GM18526 (cell line): ENCODE results near the gene CD74.

Experiments used
- POLR2A ChIP-seq: IDR thresholded peaks from 3 replicates; pipeline ENCODE4 v1.6.1; 2011; ENCODE audit not compliant: insufficient read length; ENCODE audit errors: extremely low read depth

Gene CD74

DNA sequence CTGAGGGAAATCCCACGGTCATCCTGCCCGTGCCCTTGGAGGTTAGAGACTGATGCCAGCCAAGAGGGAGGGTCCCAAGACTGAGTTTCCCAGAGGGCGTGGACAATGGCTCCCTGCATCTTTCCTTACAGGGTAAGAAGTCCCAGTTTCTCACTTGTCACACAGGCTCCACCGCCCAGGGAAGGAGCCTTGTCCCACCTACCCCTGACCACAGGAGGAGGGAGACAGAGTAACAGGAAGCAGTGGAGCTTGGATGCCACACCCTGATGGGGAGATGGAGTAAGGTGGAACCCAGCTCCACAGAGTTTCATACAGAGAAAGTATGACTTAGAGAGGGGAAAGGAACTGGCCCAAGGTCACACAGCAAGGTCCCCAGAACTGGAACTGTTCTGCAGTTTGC, 9.4 kb upstream of the CD74 start:
- no peak for TF ChIP-seq POLR2A

DNA sequence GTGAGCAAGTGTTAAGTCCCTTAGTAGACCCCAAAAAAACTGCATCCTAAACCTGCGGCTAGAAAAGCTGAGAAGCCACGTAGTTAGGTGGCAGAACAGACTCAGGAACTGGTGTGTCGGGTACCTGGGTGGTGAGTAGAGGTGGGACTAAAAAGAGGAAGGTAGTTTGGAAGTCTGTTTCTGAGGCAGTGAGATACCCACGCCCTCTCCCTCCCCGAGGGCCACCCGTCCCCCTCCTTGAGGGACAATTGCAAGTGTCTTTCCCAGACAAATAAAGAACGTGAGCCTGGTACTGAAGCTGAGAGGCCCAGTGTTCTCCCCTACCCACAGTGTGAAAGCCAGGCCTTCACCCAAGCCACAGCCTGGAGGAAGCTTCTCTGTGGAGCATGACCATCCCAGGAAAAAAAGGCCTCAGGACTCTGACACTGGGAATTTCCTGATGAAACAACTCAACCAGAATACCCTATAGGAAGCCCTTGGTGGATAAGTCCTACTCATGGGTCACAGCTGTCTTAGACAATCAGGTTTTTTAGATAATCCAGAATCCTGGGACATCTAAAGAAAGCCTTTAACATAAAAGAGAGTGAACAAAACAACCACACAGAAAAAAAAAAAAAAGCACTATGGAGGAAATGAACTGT, 7.0 kb upstream of the CD74 start:
- no peak for TF ChIP-seq POLR2A

DNA sequence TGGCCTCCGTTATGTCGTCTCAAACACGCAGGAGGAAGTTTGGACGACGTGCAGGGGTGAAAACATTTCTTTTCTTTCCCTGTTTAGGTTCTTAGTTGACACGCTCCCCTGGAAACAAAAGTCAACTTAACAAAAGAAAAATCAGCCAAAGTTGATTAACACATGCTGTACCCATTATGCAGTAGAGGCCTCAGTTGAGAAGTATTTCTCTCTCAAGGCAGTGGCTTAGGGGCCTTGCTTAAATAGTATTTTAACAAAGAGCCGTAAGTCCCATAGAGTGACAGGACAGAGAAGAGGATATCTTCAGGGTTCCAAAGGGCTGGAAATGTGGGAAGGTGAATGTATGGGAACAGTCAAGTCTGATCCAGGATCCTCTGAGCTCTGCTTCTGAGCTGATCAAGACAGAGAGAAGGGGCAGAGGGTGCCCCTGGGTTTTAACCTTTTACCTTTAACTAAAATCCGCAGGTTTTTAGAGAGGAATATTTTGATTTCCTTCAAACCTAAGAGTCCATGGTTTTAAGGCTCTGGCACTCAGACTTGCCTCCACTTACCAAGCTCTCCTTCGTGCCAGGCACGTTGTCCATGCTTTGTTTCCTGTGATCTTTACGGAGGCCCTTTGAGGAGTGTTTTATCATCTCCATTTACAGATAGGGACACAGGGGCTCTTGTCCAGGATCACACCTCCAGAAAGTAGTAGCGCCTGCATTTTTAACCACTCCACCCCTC, 629 bp upstream of the CD74 start:
- no peak for TF ChIP-seq POLR2A

GRCh38 chr5:150411245-150411979, 1.3 kb downstream of the CD74 start:
- TF ChIP-seq POLR2A: peak; percentile 46

GRCh38 chr5:150410524-150411244, 2.0 kb downstream of the CD74 start:
- no peak for TF ChIP-seq POLR2A

DNA sequence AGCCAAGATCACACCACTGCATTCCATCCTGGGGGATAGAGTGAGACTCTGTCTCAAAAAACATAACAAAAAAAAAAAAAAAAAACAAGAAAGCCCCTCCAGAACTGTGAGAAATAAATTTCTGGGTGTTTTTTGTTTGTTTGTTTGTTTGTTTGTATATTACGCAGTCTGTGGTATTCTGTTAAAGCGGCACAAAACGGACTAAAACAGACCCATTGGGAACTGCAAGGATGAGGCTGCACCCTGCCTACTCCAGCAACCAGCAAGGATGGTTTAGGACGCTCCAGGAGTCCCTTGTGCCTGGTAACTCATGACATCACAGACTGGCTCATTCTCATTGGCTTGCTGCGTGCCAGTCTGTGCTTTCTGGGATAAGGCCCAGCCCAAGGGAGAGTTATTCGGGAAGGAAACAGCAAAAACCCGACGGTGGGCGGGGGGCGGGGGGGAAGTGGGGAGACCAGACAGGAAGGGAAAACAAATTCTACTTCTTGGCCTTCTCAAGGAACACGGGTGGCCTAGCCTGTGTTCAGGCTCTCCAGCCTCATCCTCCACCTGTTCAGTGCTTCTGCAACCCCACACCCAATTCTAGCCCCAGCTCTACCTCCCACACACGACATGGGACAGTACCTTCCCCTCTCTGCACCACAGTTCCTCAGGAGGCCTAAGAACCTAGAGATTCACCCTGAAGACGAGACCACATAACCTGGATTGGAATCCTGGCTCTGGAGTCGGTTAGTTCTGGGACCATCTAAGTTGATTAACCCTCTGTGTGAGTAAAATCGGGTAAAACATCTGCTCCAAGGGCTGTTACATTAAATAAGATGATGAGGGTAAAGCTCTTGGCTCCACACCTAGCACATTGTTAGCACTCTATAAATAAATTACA, 2.8 kb downstream of the CD74 start:
- TF ChIP-seq POLR2A: peak; percentile 66

DNA sequence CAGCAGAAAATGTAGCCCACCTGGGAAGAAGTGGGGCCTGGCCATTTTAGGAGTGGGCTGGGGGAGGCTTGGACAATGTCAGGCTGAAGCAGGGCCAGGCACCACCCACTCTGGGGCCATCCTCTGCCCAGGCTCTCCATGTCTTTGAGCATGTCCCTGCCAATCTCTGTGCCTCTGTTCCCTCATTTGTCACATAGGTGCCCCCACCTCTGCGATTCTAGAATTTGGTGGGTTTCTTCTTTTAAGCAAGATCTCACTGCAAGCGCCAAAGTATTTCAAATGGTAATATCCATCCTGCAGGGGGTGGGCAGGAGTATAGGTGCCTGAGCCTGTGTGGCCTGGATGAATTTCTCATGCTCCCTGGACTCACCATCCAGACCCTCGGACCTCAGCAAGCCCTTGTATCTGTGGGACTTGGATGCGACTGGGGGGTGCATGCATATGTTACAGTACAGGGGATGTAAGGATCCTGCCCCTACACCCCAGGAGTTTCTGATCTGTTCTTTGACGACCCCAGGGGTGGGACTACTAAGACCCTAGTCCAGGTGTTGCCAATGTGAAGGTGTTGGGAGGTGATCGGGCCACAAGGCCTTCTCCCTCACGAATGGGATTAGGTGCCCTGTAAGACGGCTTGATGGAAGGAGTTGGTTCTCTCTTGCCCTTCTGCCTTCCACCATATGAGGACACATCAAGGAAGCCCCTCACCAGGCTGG, 4.3 kb downstream of the CD74 start:
- peak; percentile 36 for TF ChIP-seq POLR2A

- peak; percentile 52 for TF ChIP-seq POLR2A
These were observed 5.5 kb downstream of the CD74 start for GRCh38 chr5:150407096-150407720.

- no peak for TF ChIP-seq POLR2A
These were observed 6.0 kb downstream of the CD74 start for GRCh38 chr5:150406723-150407095.

- TF ChIP-seq POLR2A: peak; percentile 23
These were observed 6.5 kb downstream of the CD74 start for GRCh38 chr5:150406103-150406722.

- peak; percentile 48 for TF ChIP-seq POLR2A
These were observed 7.5 kb downstream of the CD74 start for GRCh38 chr5:150404941-150405816.

DNA sequence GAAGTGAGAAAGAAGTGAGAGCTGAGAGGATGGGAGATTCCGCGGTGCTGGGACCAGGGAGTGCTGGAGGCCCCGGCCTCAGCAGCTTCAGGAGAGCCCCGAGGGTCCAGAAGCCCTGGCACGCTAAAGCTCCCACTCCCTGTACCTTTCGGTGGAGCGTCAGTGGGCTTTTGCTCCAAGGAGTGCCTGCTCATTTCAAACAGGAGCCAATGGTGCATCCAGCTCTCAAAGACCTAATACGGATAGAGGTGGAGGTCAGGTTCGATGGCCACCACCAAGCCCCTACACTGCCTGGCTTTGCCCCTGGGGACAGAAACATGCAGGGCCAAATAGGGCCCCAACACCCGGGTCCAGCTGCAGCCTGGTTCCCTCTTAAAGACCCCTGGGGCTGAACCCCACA, 8.2 kb downstream of the CD74 start:
- peak; percentile 8 for TF ChIP-seq POLR2A
